Calu3 (cell line): ENCODE results near the gene SHFL. TPM values are rescaled to one million over a fixed set of nuclear protein-coding genes. Genes with fewer than 3 reads are reported as not detected.

ENCODE experiments used
- BruUV-seq: library from RNA; stranded (reverse); fragments of 400-500 nt; replicated peaks from 2 replicates; lab custom pipeline; 2021; lab: Mats Ljungman, UMichigan
- CTCF ChIA-PET: fragments of 300-600 bp; sonication (Branson Sonifier 250); formaldehyde crosslinking; loops from one replicate; lab custom pipeline; 2022; ENCODE audit warnings: antibody characterized with exemption; lab: Charles Lee
- DNase-seq: peaks from one replicate; pipeline ENCODE4 v3.0.0; 2022
- H3K27ac Mint-ChIP-seq: one replicate; pipeline ENCODE4 v1.8.0; 2022; ENCODE audit warnings: mixed read lengths; ENCODE audit not compliant: unreplicated experiment
- H3K27me3 Mint-ChIP-seq: one replicate; pipeline ENCODE4 v1.8.0; 2022; ENCODE audit warnings: mixed read lengths; ENCODE audit not compliant: unreplicated experiment
- H3K36me3 Mint-ChIP-seq: one replicate; pipeline ENCODE4 v1.8.0; 2022; ENCODE audit warnings: mild to moderate bottlenecking, moderate library complexity, mixed read lengths; ENCODE audit not compliant: insufficient read depth, unreplicated experiment
- H3K4me1 Mint-ChIP-seq: one replicate; pipeline ENCODE4 v1.8.0; 2022; ENCODE audit warnings: mild to moderate bottlenecking, low read depth, mixed read lengths; ENCODE audit not compliant: unreplicated experiment
- H3K4me3 Mint-ChIP-seq: one replicate; pipeline ENCODE4 v1.8.0; 2022; ENCODE audit warnings: mild to moderate bottlenecking, low read depth, moderate library complexity, mixed read lengths; ENCODE audit not compliant: unreplicated experiment
- H3K9me3 Mint-ChIP-seq: one replicate; pipeline ENCODE4 v1.8.0; 2022; ENCODE audit warnings: low read depth, mixed read lengths; ENCODE audit not compliant: unreplicated experiment
- intact Hi-C: fragments of 100-400 bp; cut with micrococcal nuclease; formaldehyde crosslinking; loops from one replicate; pipeline ENCODE4 v1.10.0; 2022; ENCODE audit not compliant: unreplicated experiment
- total RNA-seq: library from RNA; stranded (reverse); gene quantifications from 2 replicates; pipeline ENCODE4 v1.2.3, GENCODE V29; 2022
- TF ChIP-seq, protein P1 (sequence below): fragments of 200-600 bp; IDR thresholded peaks from one replicate; pipeline ENCODE4 v1.8.0; 2022; ENCODE audit warnings: antibody characterized with exemption; ENCODE audit not compliant: unreplicated experiment

SHFL gene
- total RNA-seq, 1 experiment from 2014 or later: 37.3 TPM

GRCh38 chr19:10122045-10122444 is 35.9 kb downstream of the SHFL start:
- CTCF ChIA-PET: no interaction called here
- intact Hi-C loops: no loop called here
- Mint-ChIP-seq H3K4me3 (no peak overlapping the region), H3K9me3 (no peaks in the 10 kb centered on the region), H3K36me3 (peaks cover 36% of the 10 kb centered on the region), H3K4me1 (no peaks in the 10 kb centered on the region), H3K27me3 (no peaks in the 10 kb centered on the region), H3K27ac (no peak overlapping the region)
- TF ChIP-seq, protein P1, sequence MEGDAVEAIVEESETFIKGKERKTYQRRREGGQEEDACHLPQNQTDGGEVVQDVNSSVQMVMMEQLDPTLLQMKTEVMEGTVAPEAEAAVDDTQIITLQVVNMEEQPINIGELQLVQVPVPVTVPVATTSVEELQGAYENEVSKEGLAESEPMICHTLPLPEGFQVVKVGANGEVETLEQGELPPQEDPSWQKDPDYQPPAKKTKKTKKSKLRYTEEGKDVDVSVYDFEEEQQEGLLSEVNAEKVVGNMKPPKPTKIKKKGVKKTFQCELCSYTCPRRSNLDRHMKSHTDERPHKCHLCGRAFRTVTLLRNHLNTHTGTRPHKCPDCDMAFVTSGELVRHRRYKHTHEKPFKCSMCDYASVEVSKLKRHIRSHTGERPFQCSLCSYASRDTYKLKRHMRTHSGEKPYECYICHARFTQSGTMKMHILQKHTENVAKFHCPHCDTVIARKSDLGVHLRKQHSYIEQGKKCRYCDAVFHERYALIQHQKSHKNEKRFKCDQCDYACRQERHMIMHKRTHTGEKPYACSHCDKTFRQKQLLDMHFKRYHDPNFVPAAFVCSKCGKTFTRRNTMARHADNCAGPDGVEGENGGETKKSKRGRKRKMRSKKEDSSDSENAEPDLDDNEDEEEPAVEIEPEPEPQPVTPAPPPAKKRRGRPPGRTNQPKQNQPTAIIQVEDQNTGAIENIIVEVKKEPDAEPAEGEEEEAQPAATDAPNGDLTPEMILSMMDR: no peak
- BruUV-seq: no TSS peak
- DNase-seq: no peak

GRCh38 chr19:10124429-10124828 is 38.3 kb downstream of the SHFL start:
- no peak overlapping the region for H3K4me3 Mint-ChIP-seq

GRCh38 chr19:10126213-10126639 is 40.1 kb downstream of the SHFL start:
- Mint-ChIP-seq H3K4me1 (no peaks in the 10 kb centered on the region), H3K9me3 (no peaks in the 10 kb centered on the region), H3K4me3 (no peak overlapping the region), H3K36me3 (peaks cover 6% of the 10 kb centered on the region), H3K27ac (no peak overlapping the region), H3K27me3 (no peaks in the 10 kb centered on the region)
- intact Hi-C loops: no loop called here
- no peak for DNase-seq
- TF ChIP-seq, protein P1: no peak
- CTCF ChIA-PET: no interaction called here
- no TSS peak for BruUV-seq

More at GRCh38 chr19:10124429-10124828, 38.3 kb downstream of the SHFL start:
- CTCF ChIA-PET: no interaction called here
- H3K27me3 Mint-ChIP-seq: no peaks in the 10 kb centered on the region
- H3K9me3 Mint-ChIP-seq: no peaks in the 10 kb centered on the region
- intact Hi-C loops: no loop called here
- TF ChIP-seq, protein P1: no peak
- no peak for DNase-seq
- no TSS peak for BruUV-seq
- H3K36me3 Mint-ChIP-seq: peaks cover 14% of the 10 kb centered on the region
- H3K4me1 Mint-ChIP-seq: no peaks in the 10 kb centered on the region
- H3K27ac Mint-ChIP-seq: no peak overlapping the region

DNA sequence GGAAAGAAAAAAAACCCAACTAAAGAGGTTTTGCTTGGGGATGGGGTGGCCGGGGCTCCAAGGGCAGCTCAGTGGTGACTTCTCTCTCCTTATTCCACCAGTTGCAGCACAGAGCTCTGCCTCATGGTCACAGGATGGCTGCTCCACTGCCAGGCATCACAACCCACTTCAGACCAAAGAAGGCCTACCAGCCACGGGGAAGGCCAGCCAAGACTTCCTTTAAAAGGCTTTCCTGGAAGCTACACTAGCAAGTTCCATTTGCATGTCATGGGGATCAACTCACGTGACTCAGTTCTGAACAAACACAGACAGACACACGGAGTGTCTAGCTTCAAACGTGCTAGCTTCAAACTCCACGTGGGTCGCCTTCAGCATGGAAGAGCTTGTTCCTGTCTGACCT is 46.8 kb downstream of the SHFL start:
- CTCF ChIA-PET: interaction anchor here (0.6 to 0.7 kb wide), 3 partner anchors 35 to 1062 kb away, joined by 4 to 8 read pairs (median 5); no protein-coding TSS in a partner anchor
- no peak overlapping the region for H3K27ac Mint-ChIP-seq
- H3K4me3 Mint-ChIP-seq: no peak overlapping the region
- no TSS peak for BruUV-seq
- DNase-seq: no peak
- no peaks in the 10 kb centered on the region for H3K4me1 Mint-ChIP-seq
- no peaks in the 10 kb centered on the region for H3K27me3 Mint-ChIP-seq
- H3K9me3 Mint-ChIP-seq: no peaks in the 10 kb centered on the region
- TF ChIP-seq, protein P1: no peak
- intact Hi-C loops: no loop called here
- H3K36me3 Mint-ChIP-seq: peaks cover 8% of the 10 kb centered on the region
